Activated naive CD8-positive, alpha-beta T cell treated with anti-CD3 and anti-CD28 coated beads for 36 hours (primary cell): ENCODE data around the gene RDH11. TPM values are rescaled to one million over a fixed set of nuclear protein-coding genes. Genes with fewer than 3 reads are reported as not detected.

Experiments used
- DNase-seq: peaks from one replicate; pipeline ENCODE4 v3.0.0; 2021
- H3K27ac Mint-ChIP-seq: one replicate; pipeline ENCODE4 v1.8.0; 2022; ENCODE audit warnings: mild to moderate bottlenecking, moderate library complexity, mixed read lengths
- H3K27me3 Mint-ChIP-seq: one replicate; pipeline ENCODE4 v1.8.0; 2022; ENCODE audit warnings: mild to moderate bottlenecking, mixed read lengths
- H3K36me3 Mint-ChIP-seq: one replicate; pipeline ENCODE4 v1.8.0; 2021; ENCODE audit warnings: mild to moderate bottlenecking, mixed read lengths
- H3K4me1 Mint-ChIP-seq: one replicate; pipeline ENCODE4 v1.8.0; 2021; ENCODE audit warnings: mixed read lengths
- H3K4me3 Mint-ChIP-seq: one replicate; pipeline ENCODE4 v1.8.0; 2022; ENCODE audit warnings: mild to moderate bottlenecking, moderate library complexity, mixed read lengths
- H3K9me3 Mint-ChIP-seq: one replicate; pipeline ENCODE4 v1.8.0; 2022; ENCODE audit warnings: mixed read lengths
- total RNA-seq, 2 experiments: library from RNA; stranded (reverse); gene quantifications; one replicate each; pipeline ENCODE4 v1.2.3, GENCODE V29; 2021

The RDH11 gene
- total RNA-seq, 2 experiments from 2014 or later, result 72.5 to 74.0 TPM

GRCh38 chr14:67645414-67645813 is 50.1 kb downstream of the RDH11 start:
- no peaks in the 10 kb centered on the region for H3K27me3 Mint-ChIP-seq
- H3K27ac Mint-ChIP-seq, result no peak overlapping the region
- H3K36me3 Mint-ChIP-seq, result peaks cover 6% of the 10 kb centered on the region
- peaks cover 11% of the 10 kb centered on the region for H3K4me1 Mint-ChIP-seq
- H3K9me3 Mint-ChIP-seq, result no peaks in the 10 kb centered on the region
- no peak for DNase-seq
- no peak overlapping the region for H3K4me3 Mint-ChIP-seq

DNA sequence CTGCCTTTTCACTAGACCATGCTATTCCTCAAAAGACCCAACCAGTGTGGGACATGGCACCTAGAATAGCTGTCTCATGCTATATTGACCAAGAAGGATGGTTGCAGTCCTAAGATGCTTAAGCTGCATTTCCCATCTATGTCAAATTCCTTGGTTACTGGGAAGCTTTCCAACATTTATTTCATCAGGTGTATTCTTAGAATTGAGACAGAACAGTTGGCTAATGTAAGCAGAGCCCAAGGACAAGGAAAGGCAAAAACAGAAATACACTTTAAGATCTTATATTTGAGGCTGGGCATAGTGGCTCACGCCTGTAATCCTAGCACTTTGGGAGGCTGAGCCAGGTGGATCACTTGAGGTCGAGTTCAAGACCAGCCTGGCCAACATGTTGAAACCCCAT is 51.1 kb downstream of the RDH11 start:
- H3K27me3 Mint-ChIP-seq, result no peaks in the 10 kb centered on the region
- H3K4me3 Mint-ChIP-seq, result no peak overlapping the region
- H3K36me3 Mint-ChIP-seq, result peaks cover 5% of the 10 kb centered on the region
- peaks cover 11% of the 10 kb centered on the region for H3K4me1 Mint-ChIP-seq
- DNase-seq, result no peak
- H3K27ac Mint-ChIP-seq, result no peak overlapping the region
- H3K9me3 Mint-ChIP-seq, result no peaks in the 10 kb centered on the region

DNA sequence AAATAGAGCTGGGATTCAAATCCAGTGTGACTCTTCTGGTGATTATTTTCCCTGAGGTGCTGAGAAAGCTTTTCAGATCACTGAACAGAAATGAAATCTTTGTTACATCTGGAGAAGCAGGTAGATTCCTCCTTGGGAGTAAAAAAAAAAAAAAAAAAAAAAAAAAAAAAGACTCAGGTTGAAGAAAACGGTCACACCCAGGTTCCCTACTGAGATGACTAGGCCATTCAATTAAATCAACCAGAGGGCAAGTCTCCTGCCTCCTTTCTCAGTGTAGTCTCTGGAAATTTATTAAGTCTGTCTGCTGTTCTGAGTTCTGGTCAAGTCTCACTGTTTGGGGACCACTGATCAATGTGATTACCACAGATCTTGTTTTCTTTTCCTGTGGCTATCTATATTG is 51.9 kb downstream of the RDH11 start:
- H3K4me1 Mint-ChIP-seq, result peaks cover 11% of the 10 kb centered on the region
- no peaks in the 10 kb centered on the region for H3K27me3 Mint-ChIP-seq

GRCh38 chr14:67641902-67642749 is 53.4 kb downstream of the RDH11 start:
- no peak for DNase-seq
- no peak overlapping the region for H3K27ac Mint-ChIP-seq

More for the DNA sequence above, 51.9 kb downstream of the RDH11 start:
- H3K27ac Mint-ChIP-seq, result no peak overlapping the region
- no peak for DNase-seq
- no peak overlapping the region for H3K4me3 Mint-ChIP-seq
- peaks cover 5% of the 10 kb centered on the region for H3K36me3 Mint-ChIP-seq
- no peaks in the 10 kb centered on the region for H3K9me3 Mint-ChIP-seq

DNA sequence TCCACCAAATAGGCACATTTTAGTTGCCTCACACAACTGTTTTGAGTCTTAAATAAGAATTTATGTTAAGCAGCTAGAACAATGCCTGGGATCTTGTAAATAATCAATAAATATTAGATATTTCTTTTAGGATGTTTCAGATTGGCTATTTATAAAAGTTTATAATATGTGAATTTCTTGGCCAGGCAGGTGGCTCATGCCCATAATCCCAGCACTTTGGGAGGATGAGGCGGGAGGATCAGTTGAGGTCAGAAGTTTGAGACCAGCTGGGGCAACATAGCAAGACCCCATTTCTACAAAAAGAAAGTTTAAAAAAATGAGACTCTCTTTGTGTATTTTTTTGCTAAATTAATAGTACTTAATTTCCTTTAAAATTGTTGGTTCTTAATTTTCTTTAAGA is 54.1 kb downstream of the RDH11 start:
- no peak for DNase-seq
- Mint-ChIP-seq H3K27me3 (no peaks in the 10 kb centered on the region), H3K27ac (no peak overlapping the region), H3K4me3 (no peak overlapping the region), H3K36me3 (peaks cover 5% of the 10 kb centered on the region), H3K9me3 (no peaks in the 10 kb centered on the region), H3K4me1 (peaks cover 11% of the 10 kb centered on the region)

More at GRCh38 chr14:67641902-67642749, 53.4 kb downstream of the RDH11 start:
- Mint-ChIP-seq H3K4me1 (peaks cover 11% of the 10 kb centered on the region), H3K27me3 (no peaks in the 10 kb centered on the region), H3K9me3 (no peaks in the 10 kb centered on the region), H3K4me3 (no peak overlapping the region), H3K36me3 (peaks cover 5% of the 10 kb centered on the region)

- Mint-ChIP-seq H3K4me1 (peaks cover 5% of the 10 kb centered on the region), H3K27me3 (no peaks in the 10 kb centered on the region), H3K9me3 (no peaks in the 10 kb centered on the region), H3K27ac (no peak overlapping the region), H3K36me3 (peaks cover 5% of the 10 kb centered on the region), H3K4me3 (no peak overlapping the region)
- DNase-seq, result no peak
Measured at GRCh38 chr14:67638642-67639041, 56.9 kb downstream of the RDH11 start.

DNA sequence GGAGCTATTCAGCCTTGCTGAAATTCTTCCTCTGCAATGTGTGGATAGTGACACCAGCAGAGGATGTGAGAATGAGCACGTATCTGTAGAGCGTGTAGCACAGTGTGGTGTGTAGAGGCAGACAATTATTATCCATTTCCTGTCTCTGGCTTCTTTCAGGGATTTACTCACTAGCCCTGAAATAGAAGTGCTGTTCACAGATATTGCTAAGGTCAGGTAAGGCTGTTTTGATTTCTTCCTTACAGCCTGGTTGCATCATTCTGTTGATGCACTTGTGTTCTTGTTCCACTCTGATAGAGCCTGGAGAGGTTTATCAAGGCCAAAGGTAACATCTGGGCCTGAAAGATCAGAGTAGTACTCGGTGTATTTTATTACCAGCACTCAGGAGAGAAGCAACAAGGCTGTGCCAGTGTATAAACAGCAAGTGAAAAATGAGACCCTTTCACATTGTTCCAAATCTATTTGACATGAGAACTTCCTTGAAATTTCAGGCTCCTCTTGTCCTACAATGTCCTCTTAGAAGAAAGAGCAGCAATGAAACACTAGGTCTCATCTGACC is 59.1 kb downstream of the RDH11 start:
- no peaks in the 10 kb centered on the region for H3K9me3 Mint-ChIP-seq

GRCh38 chr14:67633451-67634147 is 62.0 kb downstream of the RDH11 start:
- H3K9me3 Mint-ChIP-seq, result no peaks in the 10 kb centered on the region
- H3K4me1 Mint-ChIP-seq, result no peaks in the 10 kb centered on the region
- no peaks in the 10 kb centered on the region for H3K36me3 Mint-ChIP-seq
- no peak for DNase-seq
- no peak overlapping the region for H3K27ac Mint-ChIP-seq
- no peak overlapping the region for H3K4me3 Mint-ChIP-seq
- H3K27me3 Mint-ChIP-seq, result no peaks in the 10 kb centered on the region

More for the DNA sequence above, 59.1 kb downstream of the RDH11 start:
- no peaks in the 10 kb centered on the region for H3K36me3 Mint-ChIP-seq
- H3K4me3 Mint-ChIP-seq, result no peak overlapping the region
- no peaks in the 10 kb centered on the region for H3K27me3 Mint-ChIP-seq
- H3K27ac Mint-ChIP-seq, result no peak overlapping the region
- no peak for DNase-seq
- no peaks in the 10 kb centered on the region for H3K4me1 Mint-ChIP-seq

DNA sequence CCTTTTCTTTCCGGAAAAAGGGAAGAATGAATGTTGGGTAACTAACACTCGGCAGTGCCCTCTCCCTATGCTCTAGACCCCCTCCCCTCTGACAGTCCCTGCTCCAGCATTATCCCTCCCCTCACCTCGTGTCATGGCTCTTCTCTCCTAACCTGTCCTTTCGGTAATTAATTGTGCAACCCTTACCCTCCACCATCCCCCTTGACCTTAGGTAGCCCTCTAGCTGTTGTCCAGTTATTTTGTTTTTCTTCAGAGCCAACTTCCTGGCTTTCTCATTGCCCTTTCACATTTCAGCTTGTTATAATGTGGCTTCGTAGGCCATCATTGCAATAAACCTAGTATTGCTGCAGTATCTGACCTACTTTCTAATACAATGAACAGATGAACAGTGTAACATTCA is 64.6 kb downstream of the RDH11 start:
- Mint-ChIP-seq H3K27me3 (no peaks in the 10 kb centered on the region), H3K9me3 (no peaks in the 10 kb centered on the region), H3K36me3 (no peaks in the 10 kb centered on the region), H3K4me3 (no peak overlapping the region), H3K4me1 (no peaks in the 10 kb centered on the region), H3K27ac (no peak overlapping the region)
- no peak for DNase-seq

- no peaks in the 10 kb centered on the region for H3K9me3 Mint-ChIP-seq
- no peaks in the 10 kb centered on the region for H3K27me3 Mint-ChIP-seq
- no peak overlapping the region for H3K4me3 Mint-ChIP-seq
- no peak for DNase-seq
- H3K4me1 Mint-ChIP-seq, result no peaks in the 10 kb centered on the region
- H3K36me3 Mint-ChIP-seq, result no peaks in the 10 kb centered on the region
- no peak overlapping the region for H3K27ac Mint-ChIP-seq
Measured at GRCh38 chr14:67630186-67630585, 65.4 kb downstream of the RDH11 start.

DNA sequence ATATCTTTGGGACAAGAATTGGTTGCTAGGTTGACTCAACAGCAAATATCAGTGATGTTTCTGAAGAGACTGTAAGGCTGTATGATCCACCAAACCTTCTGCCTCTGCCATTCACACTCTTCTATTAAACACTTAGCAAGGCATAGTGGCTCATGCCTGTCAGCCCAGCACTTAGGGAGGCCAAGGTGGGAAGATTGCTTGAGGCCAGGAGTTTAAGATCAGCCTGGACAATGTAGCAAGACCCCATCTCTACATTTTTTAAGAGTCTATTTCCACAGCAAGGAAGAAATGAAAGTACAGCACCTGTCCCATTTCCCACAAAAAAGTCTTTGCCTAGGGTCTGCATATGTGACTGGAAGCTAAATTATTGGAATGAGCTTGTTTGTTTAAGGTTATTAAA is 68.0 kb downstream of the RDH11 start:
- Mint-ChIP-seq H3K27ac (no peak overlapping the region), H3K4me1 (peaks cover 9% of the 10 kb centered on the region), H3K9me3 (no peaks in the 10 kb centered on the region), H3K4me3 (no peak overlapping the region), H3K36me3 (peaks cover 3% of the 10 kb centered on the region), H3K27me3 (no peaks in the 10 kb centered on the region)
- DNase-seq, result no peak

Other genes with a start within 250 kb of the RDH11 start
- gene TMEM229B, start 207.0 kb downstream of the RDH11 start, total RNA-seq, result 1 to 10 TPM; 3.1 to 3.5 TPM
- 1 to 10 TPM; 2.4 to 3.3 TPM for gene PLEKHH1, start 162.5 kb downstream of the RDH11 start, total RNA-seq
- 10 to 100 TPM; 17.5 to 18.2 TPM for gene PIGH, start 95.5 kb downstream of the RDH11 start, total RNA-seq
- 10 to 100 TPM in 1 of 2 experiments, 1 to 10 TPM in 1; 8.7 to 10.2 TPM for gene ARG2, start 75.8 kb downstream of the RDH11 start, total RNA-seq
- 10 to 100 TPM; 70.7 to 72.5 TPM for gene VTI1B, start 21.1 kb downstream of the RDH11 start, total RNA-seq
- gene RDH12, start 6.1 kb upstream of the RDH11 start, total RNA-seq, result not detected
- gene ZFYVE26, start 120.8 kb upstream of the RDH11 start, total RNA-seq, result 10 to 100 TPM; 18.2 to 20.0 TPM
- gene RAD51B, start 124.0 kb upstream of the RDH11 start, total RNA-seq, result 10 to 100 TPM; 27.4 to 31.6 TPM